ENCODE data around the gene EMC7. TPM values are rescaled to one million over a fixed set of nuclear protein-coding genes. Genes with fewer than 3 reads are reported as not detected.
"Not testable (repeated sequence)": the region's sequence is repeated elsewhere in the genome, so short reads cannot be mapped to it uniquely, and the experiment has no call there.

EMC7 gene
- total RNA-seq, 2 donors from 2014 or later, result 73.1 to 78.6 TPM

GRCh38 chr15:34055868-34056595, 45.6 kb downstream of the EMC7 start:
- Histone ChIP-seq H3K9me3 (no peaks in the 10 kb centered on the region), H3K27ac (no peak overlapping the region), H3K9ac (ENCODE audit: low read depth in 2 of 2, low read length in 2 of 2) (no peak overlapping the region)

GRCh38 chr15:34054081-34054707, 47.5 kb downstream of the EMC7 start:
- no peak for TF ChIP-seq CTCF (IDR thresholded peaks at IDR 0.05)
- Histone ChIP-seq H3K27me3 (no peaks in the 10 kb centered on the region), H3K27ac (no peak overlapping the region), H3K9me3 (no peaks in the 10 kb centered on the region), H3K9ac (ENCODE audit: low read depth in 2 of 2, low read length in 2 of 2) (no peak overlapping the region), H3K36me3 (no peaks in the 10 kb centered on the region), H3K4me3 (no peak overlapping the region), H3K4me1 (no peaks in the 10 kb centered on the region)
- intact Hi-C loops (cut with DNase I), result no loop called here
- no peak for DNase-seq

More at GRCh38 chr15:34055868-34056595, 45.6 kb downstream of the EMC7 start:
- Histone ChIP-seq H3K4me1 (no peaks in the 10 kb centered on the region), H3K36me3 (no peaks in the 10 kb centered on the region), H3K27me3 (no peaks in the 10 kb centered on the region), H3K4me3 (no peak overlapping the region)
- intact Hi-C loops (cut with DNase I), result no loop called here
- TF ChIP-seq CTCF (IDR thresholded peaks at IDR 0.05), result no peak
- no peak for DNase-seq

GRCh38 chr15:34050385-34050784, 51.3 kb downstream of the EMC7 start:
- H3K4me1 ChIP-seq; H3K27ac ChIP-seq; intact Hi-C loops (cut with DNase I); H3K9ac ChIP-seq (ENCODE audit: low read depth in 2 of 2, low read length in 2 of 2); H3K4me3 ChIP-seq; H3K27me3 ChIP-seq; H3K36me3 ChIP-seq; H3K9me3 ChIP-seq; DNase-seq: not testable (repeated sequence)

GRCh38 chr15:34049112-34049511, 52.5 kb downstream of the EMC7 start:
- no peaks in the 10 kb centered on the region for H3K27me3 ChIP-seq
- no peaks in the 10 kb centered on the region for H3K36me3 ChIP-seq
- no peak overlapping the region for H3K9ac ChIP-seq (ENCODE audit: low read depth in 2 of 2, low read length in 2 of 2)
- TF ChIP-seq CTCF (IDR thresholded peaks at IDR 0.05), result no peak
- no peaks in the 10 kb centered on the region for H3K9me3 ChIP-seq
- no peaks in the 10 kb centered on the region for H3K4me1 ChIP-seq
- no peak overlapping the region for H3K4me3 ChIP-seq
- no peak for DNase-seq
- no peak overlapping the region for H3K27ac ChIP-seq
- intact Hi-C loops (cut with DNase I), result no loop called here

- intact Hi-C loops (cut with DNase I), result no loop called here
- no peak for DNase-seq
- H3K9ac ChIP-seq (ENCODE audit: low read depth in 2 of 2, low read length in 2 of 2), result no peak overlapping the region
- H3K27me3 ChIP-seq, result no peaks in the 10 kb centered on the region
- H3K36me3 ChIP-seq, result no peaks in the 10 kb centered on the region
- H3K4me3 ChIP-seq, result no peak overlapping the region
- no peaks in the 10 kb centered on the region for H3K9me3 ChIP-seq
- no peak for TF ChIP-seq CTCF (IDR thresholded peaks at IDR 0.05)
- no peak overlapping the region for H3K27ac ChIP-seq
- no peaks in the 10 kb centered on the region for H3K4me1 ChIP-seq
Observed at GRCh38 chr15:34047893-34048775, 53.5 kb downstream of the EMC7 start.

All from colonic mucosa (tissue), 4 donors.